ENCODE results near the gene INTS1.
"Not testable (repeated sequence)": the region's sequence is repeated elsewhere in the genome, so short reads cannot be mapped to it uniquely, and the experiment has no call there.

DNA sequence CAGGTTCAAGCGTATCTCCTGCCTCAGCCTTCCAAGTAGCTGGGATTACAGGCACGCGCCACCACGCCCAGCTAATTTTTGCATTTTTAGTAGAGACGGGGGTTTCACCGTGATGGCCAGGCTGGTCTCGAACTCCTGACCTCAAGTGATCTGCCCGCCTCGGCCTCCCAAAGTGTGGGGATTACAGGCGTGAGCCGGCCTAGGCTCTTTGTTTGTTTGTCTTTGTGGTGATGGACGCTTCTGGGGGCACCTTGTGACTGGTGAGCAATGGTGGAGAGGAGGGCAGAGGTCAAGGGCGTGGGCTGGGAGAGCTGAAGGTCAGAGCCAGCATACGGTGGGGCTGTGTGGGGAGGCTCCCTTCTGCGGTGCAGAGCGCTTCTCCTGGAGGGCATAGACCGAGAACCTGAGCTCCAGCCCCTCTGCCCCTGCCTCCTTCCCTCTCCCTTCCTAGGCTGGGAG is 11.3 kb upstream of the INTS1 start:
- TF ChIP-seq CTCF (IDR thresholded peaks at IDR 0.05); EP300 (IDR thresholded peaks at IDR 0.05); POLR2AphosphoS5 (IDR thresholded peaks at IDR 0.05); POLR2A (IDR thresholded peaks at IDR 0.05; ENCODE audit: low read depth): not testable (repeated sequence)
